SU-DHL-6 (cell line): Measurements from ENCODE around the gene KMT2B.

Source experiments
- EZH2phosphoT487 ChIP-seq: fragments of 200-600 bp; sonication (generic), shearing (Covaris generic); conservative IDR thresholded peaks from 2 replicates; pipeline ENCODE4 v1.6.1; 2018; ENCODE audit warnings: mild to moderate bottlenecking, antibody characterized with exemption, low read length, moderate library complexity, mixed read lengths
- TF ChIP-seq, protein P1 (sequence below): fragments of 200-600 bp; sonication (generic); IDR thresholded peaks from one replicate; pipeline ENCODE4 v1.5.1; 2017; ENCODE audit warnings: antibody characterized with exemption, mild to moderate bottlenecking, low read length, moderate library complexity; ENCODE audit not compliant: insufficient read depth, poor library complexity, severe bottlenecking

DNA sequence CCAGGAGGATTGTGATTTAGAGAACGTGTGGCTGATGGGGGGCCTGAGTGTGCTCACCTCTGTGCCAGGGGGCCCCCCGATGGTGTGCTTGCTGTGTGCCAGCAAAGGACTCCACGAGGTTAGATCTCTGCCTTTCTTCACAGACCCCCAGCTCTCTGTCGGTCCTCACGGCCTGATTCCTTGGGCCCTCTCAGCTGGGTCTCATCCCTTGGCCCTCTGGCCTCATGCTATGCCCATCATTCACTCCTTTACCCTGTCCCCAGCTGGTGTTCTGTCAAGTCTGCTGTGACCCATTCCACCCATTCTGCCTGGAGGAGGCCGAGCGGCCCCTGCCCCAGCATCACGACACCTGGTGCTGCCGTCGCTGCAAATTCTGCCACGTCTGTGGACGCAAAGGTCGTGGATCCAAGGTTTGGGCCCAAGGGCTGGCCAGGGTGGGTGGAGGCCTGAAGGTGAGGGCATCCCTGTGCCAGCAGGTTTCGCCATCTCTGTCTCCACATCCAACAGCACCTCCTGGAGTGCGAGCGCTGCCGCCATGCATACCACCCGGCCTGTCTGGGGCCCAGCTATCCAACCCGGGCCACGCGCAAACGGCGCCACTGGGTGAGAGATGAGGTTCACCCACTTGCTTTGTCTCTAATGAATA lies 7.5 kb downstream of the KMT2B start:
- TF ChIP-seq, protein P1, sequence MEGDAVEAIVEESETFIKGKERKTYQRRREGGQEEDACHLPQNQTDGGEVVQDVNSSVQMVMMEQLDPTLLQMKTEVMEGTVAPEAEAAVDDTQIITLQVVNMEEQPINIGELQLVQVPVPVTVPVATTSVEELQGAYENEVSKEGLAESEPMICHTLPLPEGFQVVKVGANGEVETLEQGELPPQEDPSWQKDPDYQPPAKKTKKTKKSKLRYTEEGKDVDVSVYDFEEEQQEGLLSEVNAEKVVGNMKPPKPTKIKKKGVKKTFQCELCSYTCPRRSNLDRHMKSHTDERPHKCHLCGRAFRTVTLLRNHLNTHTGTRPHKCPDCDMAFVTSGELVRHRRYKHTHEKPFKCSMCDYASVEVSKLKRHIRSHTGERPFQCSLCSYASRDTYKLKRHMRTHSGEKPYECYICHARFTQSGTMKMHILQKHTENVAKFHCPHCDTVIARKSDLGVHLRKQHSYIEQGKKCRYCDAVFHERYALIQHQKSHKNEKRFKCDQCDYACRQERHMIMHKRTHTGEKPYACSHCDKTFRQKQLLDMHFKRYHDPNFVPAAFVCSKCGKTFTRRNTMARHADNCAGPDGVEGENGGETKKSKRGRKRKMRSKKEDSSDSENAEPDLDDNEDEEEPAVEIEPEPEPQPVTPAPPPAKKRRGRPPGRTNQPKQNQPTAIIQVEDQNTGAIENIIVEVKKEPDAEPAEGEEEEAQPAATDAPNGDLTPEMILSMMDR = no peak
- no peak for TF ChIP-seq EZH2phosphoT487
